Endometrial microvascular endothelial cells (primary cell): ENCODE measurements around the gene DDX60. TPM values are rescaled to one million over a fixed set of nuclear protein-coding genes. Genes with fewer than 3 reads are reported as not detected.
"Not testable (repeated sequence)": the region's sequence is repeated elsewhere in the genome, so short reads cannot be mapped to it uniquely, and the experiment has no call there.

ENCODE experiments used
- in situ Hi-C: cut with HindIII; loops from 2 replicates; pipeline ENCODE4 v1.10.0; 2017; ENCODE audit warnings: low sequenced_read_pairs, low pct_unique_long_range_greater_than_20kb; ENCODE audit errors: inconsistent ontology term
- total RNA-seq: library from RNA; depleted of rRNA; stranded (reverse); fragments of >200 nt; gene quantifications from one replicate; pipeline ENCODE4 v1.2.3, GENCODE V29; 2015; ENCODE audit errors: inconsistent ontology term

DDX60 gene, protein sequence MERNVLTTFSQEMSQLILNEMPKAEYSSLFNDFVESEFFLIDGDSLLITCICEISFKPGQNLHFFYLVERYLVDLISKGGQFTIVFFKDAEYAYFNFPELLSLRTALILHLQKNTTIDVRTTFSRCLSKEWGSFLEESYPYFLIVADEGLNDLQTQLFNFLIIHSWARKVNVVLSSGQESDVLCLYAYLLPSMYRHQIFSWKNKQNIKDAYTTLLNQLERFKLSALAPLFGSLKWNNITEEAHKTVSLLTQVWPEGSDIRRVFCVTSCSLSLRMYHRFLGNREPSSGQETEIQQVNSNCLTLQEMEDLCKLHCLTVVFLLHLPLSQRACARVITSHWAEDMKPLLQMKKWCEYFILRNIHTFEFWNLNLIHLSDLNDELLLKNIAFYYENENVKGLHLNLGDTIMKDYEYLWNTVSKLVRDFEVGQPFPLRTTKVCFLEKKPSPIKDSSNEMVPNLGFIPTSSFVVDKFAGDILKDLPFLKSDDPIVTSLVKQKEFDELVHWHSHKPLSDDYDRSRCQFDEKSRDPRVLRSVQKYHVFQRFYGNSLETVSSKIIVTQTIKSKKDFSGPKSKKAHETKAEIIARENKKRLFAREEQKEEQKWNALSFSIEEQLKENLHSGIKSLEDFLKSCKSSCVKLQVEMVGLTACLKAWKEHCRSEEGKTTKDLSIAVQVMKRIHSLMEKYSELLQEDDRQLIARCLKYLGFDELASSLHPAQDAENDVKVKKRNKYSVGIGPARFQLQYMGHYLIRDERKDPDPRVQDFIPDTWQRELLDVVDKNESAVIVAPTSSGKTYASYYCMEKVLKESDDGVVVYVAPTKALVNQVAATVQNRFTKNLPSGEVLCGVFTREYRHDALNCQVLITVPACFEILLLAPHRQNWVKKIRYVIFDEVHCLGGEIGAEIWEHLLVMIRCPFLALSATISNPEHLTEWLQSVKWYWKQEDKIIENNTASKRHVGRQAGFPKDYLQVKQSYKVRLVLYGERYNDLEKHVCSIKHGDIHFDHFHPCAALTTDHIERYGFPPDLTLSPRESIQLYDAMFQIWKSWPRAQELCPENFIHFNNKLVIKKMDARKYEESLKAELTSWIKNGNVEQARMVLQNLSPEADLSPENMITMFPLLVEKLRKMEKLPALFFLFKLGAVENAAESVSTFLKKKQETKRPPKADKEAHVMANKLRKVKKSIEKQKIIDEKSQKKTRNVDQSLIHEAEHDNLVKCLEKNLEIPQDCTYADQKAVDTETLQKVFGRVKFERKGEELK (N-terminal part only)
- 30.8 TPM for total RNA-seq

DNA sequence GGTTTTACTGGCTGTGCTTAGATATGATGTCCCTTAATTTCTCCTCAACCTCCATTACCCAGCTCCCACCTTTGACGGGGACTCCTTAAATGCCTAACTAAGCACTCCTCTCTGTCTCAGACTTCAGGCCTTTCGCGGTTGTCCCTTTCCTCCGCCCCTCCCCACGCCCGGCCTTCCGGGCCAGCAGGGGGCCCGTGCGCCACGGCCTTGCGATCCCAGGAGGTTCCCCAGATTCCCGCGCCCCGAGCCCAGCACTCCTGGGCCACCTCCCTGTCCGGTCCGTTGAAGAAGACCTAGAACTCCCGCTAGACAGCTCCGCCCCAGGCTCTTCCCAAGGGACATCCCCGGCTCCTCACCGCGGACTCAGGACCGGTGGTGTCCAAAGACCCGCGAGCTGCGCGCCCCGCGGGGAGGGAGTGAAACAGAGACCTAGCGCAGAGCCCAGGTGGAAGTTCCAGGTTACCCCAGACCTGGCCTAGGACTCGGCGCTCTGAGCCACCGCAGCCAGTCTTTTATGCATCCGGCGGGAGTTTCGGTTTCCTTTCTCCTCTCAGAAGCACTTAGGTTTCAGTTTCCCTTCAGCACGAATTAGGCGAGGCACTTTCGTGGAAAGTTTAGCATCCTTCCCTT is at the start of gene DDX60:
TSS of gene DDX60 (minus strand) at position 487 of the 630 bp plus-strand sequence. CDS start 7,493 bp downstream, outside the sequence.
- in situ Hi-C loops, result no loop called here

DNA sequence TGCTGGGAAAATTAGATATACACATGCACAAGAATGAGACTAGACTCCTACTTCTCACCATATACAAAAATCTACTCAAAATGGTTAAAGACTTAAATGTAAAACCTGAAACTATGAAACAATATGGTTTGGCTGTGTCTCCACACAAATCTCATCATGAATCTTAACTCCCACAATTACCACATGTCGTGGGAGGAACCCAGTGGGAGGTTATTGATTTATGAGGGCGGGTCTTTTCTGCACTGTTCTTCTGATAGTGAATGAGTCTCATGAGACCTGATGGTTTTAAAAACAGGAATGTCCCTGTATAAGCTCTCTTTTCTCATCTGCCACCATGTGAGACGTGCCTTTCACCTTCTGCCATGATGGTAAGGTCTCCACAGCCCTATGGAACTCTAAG is 48.5 kb upstream of the DDX60 start:
- in situ Hi-C loops, result no loop called here

DNA sequence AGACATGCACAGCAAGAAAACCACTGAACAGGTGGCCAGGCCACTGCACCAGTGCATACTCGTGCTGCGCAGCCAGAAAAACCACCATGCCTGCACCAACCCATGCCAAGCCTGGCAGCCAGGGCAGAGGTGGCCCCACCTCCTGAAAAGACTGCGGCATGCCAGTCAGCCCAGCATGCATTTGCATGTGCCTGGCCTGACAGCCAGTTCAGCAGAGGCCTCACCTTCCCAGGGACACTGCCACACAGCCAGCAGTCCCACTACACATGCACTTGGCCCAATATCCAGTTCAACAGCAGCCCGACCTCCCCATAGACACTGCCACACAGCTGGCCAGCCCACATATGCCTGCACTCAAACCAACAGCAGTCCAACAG is 43.5 kb upstream of the DDX60 start:
- in situ Hi-C loops, result no loop called here

DNA sequence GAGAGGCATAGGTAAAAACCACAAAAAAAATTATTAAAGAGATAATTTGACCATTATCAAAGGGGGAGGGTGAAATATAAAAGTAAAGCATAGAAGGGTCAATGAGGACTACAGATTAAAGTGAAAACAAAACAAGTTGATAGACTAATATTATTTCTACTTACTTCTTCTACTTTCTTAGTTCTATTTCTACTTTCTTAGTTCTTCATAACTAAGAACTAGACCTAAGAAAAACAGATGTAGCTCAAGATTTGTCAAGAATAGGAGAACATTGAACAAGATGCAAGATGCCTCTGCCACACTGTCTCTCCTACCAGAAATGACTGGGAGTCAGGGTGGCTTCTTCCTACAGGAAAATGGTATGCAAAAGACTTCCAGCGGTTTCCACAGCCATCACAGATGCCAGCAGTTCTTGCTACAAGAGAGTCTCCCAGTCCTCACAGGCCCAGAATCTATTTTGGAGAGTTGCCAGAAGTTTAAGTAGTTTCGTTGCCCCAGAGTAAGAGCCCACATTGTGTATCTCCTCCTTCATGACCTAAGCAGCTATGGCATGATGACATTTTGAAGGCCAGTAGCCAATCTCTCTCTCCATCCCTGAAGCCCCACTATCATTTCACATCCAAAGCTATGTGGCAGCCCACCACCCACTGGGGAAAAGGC is 42.9 kb upstream of the DDX60 start:
- in situ Hi-C loops, result no loop called here

DNA sequence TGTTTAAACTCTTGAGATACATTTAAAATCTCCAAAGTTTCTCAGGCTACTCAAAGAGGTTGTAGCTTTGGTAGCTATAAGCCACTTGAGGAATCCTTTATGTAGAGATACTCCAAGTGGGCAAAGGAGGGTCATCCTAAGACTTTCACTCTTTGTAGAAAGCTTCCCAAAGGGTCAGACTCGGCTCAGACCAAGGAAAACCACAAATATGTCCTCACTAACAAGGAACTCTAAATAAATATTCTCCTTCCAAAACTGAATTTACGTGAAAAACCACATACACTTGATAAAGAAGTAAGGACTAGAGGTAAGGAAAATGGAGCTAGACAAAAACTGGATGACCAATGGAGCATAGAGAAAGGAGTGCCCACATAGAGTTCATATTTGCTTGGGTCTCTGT is 41.7 kb upstream of the DDX60 start:
- in situ Hi-C loops, result no loop called here

DNA sequence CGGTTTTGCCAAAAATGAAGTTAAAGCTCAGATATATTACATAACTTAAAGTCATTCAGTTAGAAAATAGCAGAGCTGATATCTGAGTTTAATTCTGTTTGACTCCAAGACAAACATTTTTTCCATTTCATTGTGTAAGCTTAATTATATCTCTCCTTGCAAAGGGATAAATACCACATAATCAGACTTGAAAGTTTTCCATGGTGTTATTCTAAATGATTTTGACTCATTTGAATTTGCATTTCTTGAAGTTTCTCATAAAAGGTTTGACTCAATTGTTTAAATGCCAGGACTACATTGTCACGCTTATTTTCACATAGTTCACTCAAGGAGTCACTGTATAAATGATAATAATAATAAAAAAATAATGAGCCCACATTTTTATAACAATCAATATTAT is 39.4 kb upstream of the DDX60 start:
- in situ Hi-C loops, result no loop called here

DNA sequence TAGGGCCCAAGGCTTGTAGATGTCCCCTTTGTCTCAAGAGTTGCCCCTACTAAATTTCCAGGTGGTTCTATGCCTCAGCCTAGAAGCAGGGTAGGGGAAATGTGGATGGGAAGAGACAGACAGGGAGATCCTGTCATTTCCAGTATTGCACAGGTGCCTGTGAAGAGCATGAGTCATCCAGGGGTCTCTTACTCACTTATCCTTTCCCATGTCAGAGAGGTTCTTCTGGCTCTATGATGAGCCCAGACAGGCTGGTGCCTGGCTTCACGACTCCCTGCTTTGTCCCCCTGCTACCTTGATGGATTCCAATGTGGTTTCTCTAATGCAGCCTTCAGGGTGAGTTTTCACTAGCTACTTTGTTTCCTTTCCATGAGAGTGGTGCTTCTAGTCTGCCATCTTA is 35.2 kb upstream of the DDX60 start:
- in situ Hi-C loops, result no loop called here

DNA sequence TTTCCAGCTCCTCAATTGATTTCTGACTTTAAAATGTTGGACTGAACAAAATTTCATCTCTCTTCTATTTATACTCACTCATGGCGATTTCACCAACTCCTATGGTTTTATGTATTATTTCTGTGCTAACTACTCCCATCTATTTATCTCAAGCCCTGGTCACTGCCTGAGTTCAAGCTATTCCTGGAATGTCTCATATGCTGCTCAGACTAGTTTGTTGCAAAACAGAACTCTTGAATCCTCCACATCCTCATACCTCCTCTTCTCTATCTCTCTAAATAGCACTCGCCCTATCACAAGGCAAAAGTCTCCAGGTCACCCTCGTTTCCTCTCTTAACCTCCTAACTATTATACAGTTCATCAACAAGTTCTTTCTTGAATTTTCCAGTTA is 19.0 kb upstream of the DDX60 start:
- in situ Hi-C loops, result no loop called here

DNA sequence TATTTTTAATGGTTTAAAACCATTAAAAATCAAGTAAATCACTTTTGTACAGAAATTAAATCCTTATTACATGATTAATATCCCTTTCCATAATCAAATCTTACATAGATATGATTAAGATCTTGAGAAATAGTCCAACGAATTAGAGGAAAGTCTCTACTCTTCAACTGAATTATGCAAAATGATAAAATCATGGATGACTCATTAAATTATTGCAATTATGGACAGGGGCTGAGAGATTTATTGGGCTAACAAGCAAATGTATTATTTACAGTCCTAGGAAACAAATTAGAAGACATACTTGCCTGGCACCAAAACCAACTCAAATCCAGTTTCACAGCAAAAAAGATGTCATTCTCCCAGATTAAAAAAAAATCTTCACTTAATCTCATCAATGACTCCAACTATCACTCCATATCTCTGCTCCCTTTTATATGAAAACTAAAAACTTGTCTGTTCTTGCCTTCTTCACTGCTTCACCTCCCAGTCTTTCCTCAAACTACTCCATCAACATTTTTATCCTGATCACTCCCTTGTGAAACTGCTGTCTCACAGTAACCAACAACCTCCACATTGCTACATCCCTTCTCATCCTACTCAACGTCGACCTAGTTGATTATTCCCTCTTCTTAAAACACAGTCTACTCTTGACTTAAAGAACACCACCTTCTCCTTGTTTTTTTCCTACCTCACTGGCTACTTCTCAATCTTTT is 18.4 kb upstream of the DDX60 start:
- in situ Hi-C loops, result no loop called here

DNA sequence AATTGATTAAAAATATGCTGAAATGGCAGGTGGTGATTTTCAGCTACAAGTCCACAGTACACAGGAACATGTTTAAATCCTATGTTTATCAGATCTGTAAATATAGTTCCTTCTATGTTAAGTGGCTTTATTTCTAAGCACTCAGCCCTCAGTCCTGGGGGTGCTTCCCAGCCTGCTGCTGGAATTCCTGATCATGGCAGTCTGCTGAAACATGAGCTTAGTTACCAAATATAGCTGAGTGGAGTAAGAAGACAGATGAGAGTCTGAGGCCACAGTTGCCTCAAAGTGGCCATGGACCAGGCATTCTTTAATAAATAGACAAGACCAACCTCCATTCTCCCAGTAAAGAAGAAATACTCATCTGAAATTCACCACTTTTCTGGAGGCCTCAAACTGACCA is 17.1 kb upstream of the DDX60 start:
- in situ Hi-C loops, result no loop called here

DNA sequence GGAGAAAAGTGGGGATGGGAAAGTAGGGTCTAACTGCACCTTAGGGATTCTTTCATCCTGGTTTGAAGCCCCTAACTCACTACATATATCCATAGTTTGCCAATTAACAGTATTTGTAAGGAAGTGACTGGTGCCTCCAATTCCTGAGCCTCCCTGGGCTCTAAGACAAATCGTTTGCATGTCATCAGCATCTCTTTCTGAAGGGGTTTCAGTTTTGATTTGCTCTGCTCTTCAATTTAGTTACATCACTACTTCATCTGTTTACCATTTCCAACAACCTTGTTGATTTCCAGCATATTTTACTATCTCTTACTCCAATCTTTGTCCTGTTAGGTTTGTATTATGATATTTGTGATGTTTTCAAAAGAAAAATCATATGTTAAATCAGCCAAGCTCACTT is 15.5 kb upstream of the DDX60 start:
- in situ Hi-C loops, result no loop called here

DNA sequence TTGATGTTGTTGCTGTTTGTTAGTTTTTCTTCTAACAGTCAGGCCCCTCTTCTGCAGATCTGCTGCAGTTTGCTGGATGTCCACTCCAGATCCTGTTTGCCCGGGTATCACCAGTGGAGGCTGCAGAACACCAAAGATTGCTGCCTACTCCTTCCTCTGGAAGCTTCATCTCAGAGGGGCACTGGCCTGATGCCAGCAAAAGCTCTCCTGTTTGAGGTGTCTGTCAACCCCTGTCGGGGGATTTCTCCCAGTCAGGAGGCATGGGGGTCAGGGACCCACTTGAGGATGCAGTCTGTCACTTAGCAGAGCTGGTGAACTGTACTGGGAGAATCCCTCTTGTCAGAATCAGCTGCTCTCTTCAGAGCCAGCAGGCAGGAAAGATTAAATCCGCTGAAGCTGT is 12.0 kb upstream of the DDX60 start:
- in situ Hi-C loops, result not testable (repeated sequence)

DNA sequence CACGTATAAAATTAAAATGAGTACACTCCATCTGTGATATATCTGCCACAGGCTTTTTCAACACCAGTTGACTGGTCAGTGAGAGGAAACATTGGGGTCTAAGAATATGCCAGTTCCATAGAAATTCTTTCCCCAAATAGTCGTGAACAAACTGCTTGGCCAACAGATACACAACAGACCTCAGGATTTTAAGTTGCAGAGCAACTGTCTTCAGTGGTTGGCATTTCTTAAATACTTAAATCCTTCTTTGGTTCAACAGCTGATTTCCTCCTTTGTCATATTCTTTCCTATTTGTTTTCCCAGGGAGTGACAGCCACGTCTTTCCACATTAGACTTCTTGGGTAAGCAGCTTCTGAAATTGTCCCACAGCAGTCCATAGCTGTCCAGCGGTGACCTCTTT is 7.0 kb upstream of the DDX60 start:
- in situ Hi-C loops, result no loop called here

DNA sequence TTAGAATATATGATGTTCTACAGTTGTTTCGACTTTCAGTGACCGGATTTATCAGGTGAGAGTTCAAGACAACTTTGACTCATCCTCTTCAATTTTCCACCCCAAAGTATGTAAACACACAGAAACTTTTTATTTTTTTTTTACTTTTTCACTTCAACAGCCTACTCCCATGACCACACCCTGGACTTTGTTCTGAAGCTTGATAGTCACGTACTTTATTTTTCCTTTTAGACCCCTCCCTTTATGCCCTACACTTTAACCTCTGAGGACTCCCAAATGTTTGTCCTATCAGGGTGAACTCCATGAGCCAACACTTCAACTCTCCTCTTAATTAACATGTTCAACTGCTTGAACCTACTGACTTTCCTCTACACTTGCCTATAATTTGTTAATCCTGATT is 2.5 kb upstream of the DDX60 start:
- in situ Hi-C loops, result no loop called here

DNA sequence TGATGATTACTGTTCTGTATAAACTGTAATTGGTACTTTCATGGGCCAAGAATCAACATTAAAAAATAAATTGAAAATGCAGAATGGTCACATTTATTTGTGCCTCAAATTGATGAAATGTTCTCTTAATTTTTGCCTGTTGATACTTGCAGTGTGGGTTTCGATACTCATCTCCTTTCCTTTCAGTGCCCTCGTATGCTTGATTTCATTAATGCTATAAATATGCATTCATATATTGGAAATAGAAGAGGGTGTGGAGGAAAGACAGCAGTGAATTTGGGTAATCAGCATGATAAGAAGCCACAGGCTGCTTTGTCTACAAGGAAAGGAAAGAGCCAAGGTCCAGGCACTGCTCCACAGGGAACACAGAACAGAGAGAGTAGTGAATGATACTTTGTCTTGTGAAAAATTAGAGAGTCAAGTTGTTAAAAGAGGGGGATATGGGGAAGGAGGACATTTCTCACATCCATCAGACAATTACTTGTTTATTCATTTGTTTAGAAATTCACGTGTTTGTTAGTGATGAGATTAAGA is 1.0 kb upstream of the DDX60 start:
- in situ Hi-C loops, result no loop called here

DNA sequence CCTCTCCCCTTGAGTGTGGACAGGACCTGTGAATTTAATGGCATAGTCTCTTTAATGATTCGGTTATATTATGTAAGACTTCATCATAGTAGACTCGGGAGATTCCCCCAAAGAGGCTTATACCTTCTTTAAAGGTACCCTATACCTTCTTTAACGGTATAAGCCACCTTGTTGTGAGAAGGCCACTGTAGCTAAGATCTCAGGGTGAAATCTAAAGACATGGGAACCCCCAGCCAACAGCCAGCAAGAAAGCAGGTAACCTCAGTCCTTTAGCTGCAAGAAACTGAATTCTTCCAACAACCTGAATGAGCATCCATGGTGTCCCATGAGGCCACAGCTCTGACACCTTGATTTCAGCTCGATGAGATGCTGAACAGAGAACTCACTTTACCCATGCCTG is 931 bp downstream of the DDX60 start:
- in situ Hi-C loops, result no loop called here

DNA sequence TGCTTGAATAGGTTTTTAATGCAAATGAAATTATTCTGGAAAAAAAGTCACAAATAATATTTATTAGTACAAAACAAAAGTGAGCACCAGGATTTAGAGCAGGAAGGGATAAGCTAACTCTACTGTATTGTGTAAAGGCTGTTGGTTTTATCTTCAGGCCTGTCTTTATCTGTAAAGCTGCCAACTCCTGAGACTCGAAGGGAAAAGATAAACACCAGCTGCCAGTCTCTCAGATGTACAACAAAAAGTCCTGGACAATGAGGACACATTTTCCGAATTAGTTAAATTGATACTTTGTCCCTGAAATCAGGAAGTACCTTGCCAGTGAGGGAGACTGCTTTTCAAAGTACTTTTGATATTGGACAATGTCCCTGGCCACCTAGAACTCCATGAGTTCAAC is 8.8 kb downstream of the DDX60 start:
- in situ Hi-C loops, result no loop called here

DNA sequence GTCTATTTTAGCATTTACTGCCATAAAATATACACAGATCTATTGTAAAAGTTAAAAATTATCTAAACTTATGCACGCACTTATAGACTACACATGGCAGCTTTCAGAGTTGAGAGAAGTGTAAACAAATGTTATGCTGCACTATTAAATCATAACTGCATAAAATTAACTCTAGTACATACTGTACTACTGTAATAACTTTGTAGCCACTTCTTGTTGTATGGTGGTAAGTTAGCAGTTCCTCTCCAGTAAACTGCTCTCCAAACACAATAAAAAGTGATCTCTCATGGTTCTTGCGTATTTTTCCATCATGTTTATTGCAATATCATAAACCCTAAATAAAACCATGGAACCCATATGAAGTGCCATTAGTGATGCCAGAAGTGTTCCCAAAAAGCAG is 9.6 kb downstream of the DDX60 start:
- in situ Hi-C loops, result no loop called here
